Measurements from ENCODE around the gene TMC3.

Gene TMC3

GRCh38 chr15:81321667-81322066, 52.3 kb downstream of the TMC3 start:
- no peak for DNase-seq (ENCODE audit: low spot score)

- no peak for DNase-seq (ENCODE audit: low spot score)
Measured at GRCh38 chr15:81317642-81318017, 56.4 kb downstream of the TMC3 start.

GRCh38 chr15:81316267-81316666, 57.7 kb downstream of the TMC3 start:
- no peak for DNase-seq (ENCODE audit: low spot score)

- no peak for DNase-seq (ENCODE audit: low spot score)
Measured at GRCh38 chr15:81315452-81316175, 58.4 kb downstream of the TMC3 start.

GRCh38 chr15:81314378-81314777, 59.6 kb downstream of the TMC3 start:
- no peak for DNase-seq (ENCODE audit: low spot score)

GRCh38 chr15:81313686-81314085, 60.3 kb downstream of the TMC3 start:
- no peak for DNase-seq (ENCODE audit: low spot score)

GRCh38 chr15:81312790-81313543, 61.0 kb downstream of the TMC3 start:
- peak; percentile 91 for DNase-seq (ENCODE audit: low spot score)

GRCh38 chr15:81311752-81312464, 62.1 kb downstream of the TMC3 start:
- no peak for DNase-seq (ENCODE audit: low spot score)

- DNase-seq (ENCODE audit: low spot score): no peak
Measured at GRCh38 chr15:81310480-81310879, 63.5 kb downstream of the TMC3 start.

- no peak for DNase-seq (ENCODE audit: low spot score)
Measured at GRCh38 chr15:81309647-81310450, 64.2 kb downstream of the TMC3 start.

- no peak for DNase-seq (ENCODE audit: low spot score)
Measured at GRCh38 chr15:81308260-81308659, 65.8 kb downstream of the TMC3 start.

GRCh38 chr15:81304226-81304625, 69.8 kb downstream of the TMC3 start:
- peak; percentile 36 for DNase-seq (ENCODE audit: low spot score)

GRCh38 chr15:81303244-81304225, 70.5 kb downstream of the TMC3 start:
- DNase-seq (ENCODE audit: low spot score): no peak

GRCh38 chr15:81302701-81303109, 71.3 kb downstream of the TMC3 start:
- no peak for DNase-seq (ENCODE audit: low spot score)

GRCh38 chr15:81301815-81302399, 72.1 kb downstream of the TMC3 start:
- no peak for DNase-seq (ENCODE audit: low spot score)

GRCh38 chr15:81301385-81301784, 72.6 kb downstream of the TMC3 start:
- no peak for DNase-seq (ENCODE audit: low spot score)

- no peak for DNase-seq (ENCODE audit: low spot score)
Measured at GRCh38 chr15:81299630-81300273, 74.3 kb downstream of the TMC3 start.

- no peak for DNase-seq (ENCODE audit: low spot score)
Measured at GRCh38 chr15:81299156-81299555, 74.9 kb downstream of the TMC3 start.

- DNase-seq (ENCODE audit: low spot score): no peak
Measured at GRCh38 chr15:81298611-81299010, 75.4 kb downstream of the TMC3 start.
